ENCODE data around the gene RNF217.

GRCh38 chr6:124991764-124992295, 29.6 kb downstream of the RNF217 start:
- TF ChIP-seq POLR2A (IDR thresholded peaks at IDR 0.05) (no peak), POLR2AphosphoS5 (IDR thresholded peaks at IDR 0.05) (no peak), EP300 (IDR thresholded peaks at IDR 0.05; ENCODE audit: low read depth) (no peak)
- TF ChIP-seq, protein P1, sequence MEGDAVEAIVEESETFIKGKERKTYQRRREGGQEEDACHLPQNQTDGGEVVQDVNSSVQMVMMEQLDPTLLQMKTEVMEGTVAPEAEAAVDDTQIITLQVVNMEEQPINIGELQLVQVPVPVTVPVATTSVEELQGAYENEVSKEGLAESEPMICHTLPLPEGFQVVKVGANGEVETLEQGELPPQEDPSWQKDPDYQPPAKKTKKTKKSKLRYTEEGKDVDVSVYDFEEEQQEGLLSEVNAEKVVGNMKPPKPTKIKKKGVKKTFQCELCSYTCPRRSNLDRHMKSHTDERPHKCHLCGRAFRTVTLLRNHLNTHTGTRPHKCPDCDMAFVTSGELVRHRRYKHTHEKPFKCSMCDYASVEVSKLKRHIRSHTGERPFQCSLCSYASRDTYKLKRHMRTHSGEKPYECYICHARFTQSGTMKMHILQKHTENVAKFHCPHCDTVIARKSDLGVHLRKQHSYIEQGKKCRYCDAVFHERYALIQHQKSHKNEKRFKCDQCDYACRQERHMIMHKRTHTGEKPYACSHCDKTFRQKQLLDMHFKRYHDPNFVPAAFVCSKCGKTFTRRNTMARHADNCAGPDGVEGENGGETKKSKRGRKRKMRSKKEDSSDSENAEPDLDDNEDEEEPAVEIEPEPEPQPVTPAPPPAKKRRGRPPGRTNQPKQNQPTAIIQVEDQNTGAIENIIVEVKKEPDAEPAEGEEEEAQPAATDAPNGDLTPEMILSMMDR (IDR thresholded peaks at IDR 0.05) = no peak

All from transverse colon (tissue), 4 donors.